Dendritic cell treated with granulocyte-macrophage colony-stimulating factor and Interleukin-4, amounts not matched to agents 40 ng/mL and 50 ng/mL, for 4 days (primary cell): ENCODE measurements around the gene ZNF554.
A peak's percentile ranks its signal among the peaks of the same experiment; 100 is the strongest.
"Not testable (repeated sequence)": the region's sequence is repeated elsewhere in the genome, so short reads cannot be mapped to it uniquely, and the experiment has no call there.

Experiments used
- H3K27ac Mint-ChIP-seq: one replicate; pipeline ENCODE4 v1.8.0; 2022; ENCODE audit warnings: mild to moderate bottlenecking, mixed read lengths
- H3K27me3 Mint-ChIP-seq: one replicate; pipeline ENCODE4 v1.8.0; 2022; ENCODE audit warnings: mild to moderate bottlenecking, mixed read lengths
- H3K36me3 Mint-ChIP-seq: one replicate; pipeline ENCODE4 v1.8.0; 2022; ENCODE audit warnings: low read depth, mixed read lengths
- H3K4me1 Mint-ChIP-seq: one replicate; pipeline ENCODE4 v1.8.0; 2022; ENCODE audit warnings: low read depth, mixed read lengths
- H3K4me3 Mint-ChIP-seq: one replicate; pipeline ENCODE4 v1.8.0; 2022; ENCODE audit warnings: mild to moderate bottlenecking, moderate library complexity, mixed read lengths
- H3K9me3 Mint-ChIP-seq: one replicate; pipeline ENCODE4 v1.8.0; 2022; ENCODE audit warnings: mixed read lengths
- intact Hi-C: fragments of 100-400 bp; cut with micrococcal nuclease; formaldehyde crosslinking; loops from one replicate; pipeline ENCODE4 v1.15.0; 2022

ZNF554 gene

GRCh38 chr19:2816641-2817040 lies 3.0 kb upstream of the ZNF554 start:
- Mint-ChIP-seq H3K4me3 (no peak overlapping the region), H3K36me3 (peaks cover 30% of the 10 kb centered on the region), H3K27me3 (peaks cover 3% of the 10 kb centered on the region), H3K4me1 (peaks cover 17% of the 10 kb centered on the region), H3K9me3 (no peaks in the 10 kb centered on the region), H3K27ac (no peak overlapping the region)
- intact Hi-C loops: no loop called here

GRCh38 chr19:2817237-2817829 lies 2.3 kb upstream of the ZNF554 start:
- intact Hi-C loops, H3K9me3 Mint-ChIP-seq, H3K4me3 Mint-ChIP-seq, H3K27ac Mint-ChIP-seq, H3K27me3 Mint-ChIP-seq: not testable (repeated sequence)
- peaks cover 23% of the 10 kb centered on the region for H3K36me3 Mint-ChIP-seq
- peaks cover 17% of the 10 kb centered on the region for H3K4me1 Mint-ChIP-seq

GRCh38 chr19:2820112-2820702 lies 539 bp downstream of the ZNF554 start:
- Mint-ChIP-seq H3K9me3 (peaks cover 1% of the 10 kb centered on the region), H3K4me1 (peaks cover 17% of the 10 kb centered on the region), H3K27me3 (peaks cover 3% of the 10 kb centered on the region), H3K4me3 (peak overlapping the region; percentile 75), H3K27ac (peak overlapping the region; percentile 75), H3K36me3 (peaks cover 6% of the 10 kb centered on the region)
- intact Hi-C loops: no loop called here

- intact Hi-C loops: no loop called here
- H3K4me3 Mint-ChIP-seq: no peak overlapping the region
These were observed 3.2 kb downstream of the ZNF554 start for GRCh38 chr19:2822846-2823245.

GRCh38 chr19:2823646-2824045 lies 4.0 kb downstream of the ZNF554 start:
- H3K4me3 Mint-ChIP-seq: no peak overlapping the region
- intact Hi-C loops: no loop called here
- H3K9me3 Mint-ChIP-seq: peaks cover 26% of the 10 kb centered on the region
- no peak overlapping the region for H3K27ac Mint-ChIP-seq
- H3K4me1 Mint-ChIP-seq: peaks cover 13% of the 10 kb centered on the region
- peaks cover 3% of the 10 kb centered on the region for H3K27me3 Mint-ChIP-seq
- peaks cover 19% of the 10 kb centered on the region for H3K36me3 Mint-ChIP-seq

More at GRCh38 chr19:2822846-2823245, 3.2 kb downstream of the ZNF554 start:
- Mint-ChIP-seq H3K27ac (no peak overlapping the region), H3K9me3 (peaks cover 18% of the 10 kb centered on the region), H3K4me1 (peaks cover 17% of the 10 kb centered on the region), H3K27me3 (peaks cover 3% of the 10 kb centered on the region), H3K36me3 (peaks cover 12% of the 10 kb centered on the region)

- Mint-ChIP-seq H3K27ac (no peak overlapping the region), H3K27me3 (peaks cover 3% of the 10 kb centered on the region), H3K36me3 (peaks cover 21% of the 10 kb centered on the region), H3K4me3 (no peak overlapping the region), H3K9me3 (peaks cover 31% of the 10 kb centered on the region), H3K4me1 (peaks cover 12% of the 10 kb centered on the region)
- intact Hi-C loops: no loop called here
These were observed 4.5 kb downstream of the ZNF554 start for GRCh38 chr19:2824129-2824528.

- peaks cover 59% of the 10 kb centered on the region for H3K9me3 Mint-ChIP-seq
- H3K36me3 Mint-ChIP-seq: peaks cover 21% of the 10 kb centered on the region
These were observed 7.4 kb downstream of the ZNF554 start for GRCh38 chr19:2827022-2827421.

GRCh38 chr19:2827840-2828489 lies 8.3 kb downstream of the ZNF554 start:
- Mint-ChIP-seq H3K9me3 (peaks cover 69% of the 10 kb centered on the region), H3K27ac (no peak overlapping the region), H3K27me3 (no peaks in the 10 kb centered on the region), H3K36me3 (peaks cover 30% of the 10 kb centered on the region), H3K4me1 (no peaks in the 10 kb centered on the region), H3K4me3 (no peak overlapping the region)
- intact Hi-C loops: no loop called here

More at GRCh38 chr19:2827022-2827421, 7.4 kb downstream of the ZNF554 start:
- H3K27me3 Mint-ChIP-seq: no peaks in the 10 kb centered on the region
- intact Hi-C loops: no loop called here
- no peak overlapping the region for H3K4me3 Mint-ChIP-seq
- H3K4me1 Mint-ChIP-seq: no peaks in the 10 kb centered on the region
- no peak overlapping the region for H3K27ac Mint-ChIP-seq

- intact Hi-C loops: no loop called here
- H3K36me3 Mint-ChIP-seq: peaks cover 41% of the 10 kb centered on the region
These were observed 14.7 kb downstream of the ZNF554 start for GRCh38 chr19:2834294-2834871.

GRCh38 chr19:2837430-2837829 lies 17.8 kb downstream of the ZNF554 start:
- intact Hi-C loops: no loop called here
- Mint-ChIP-seq H3K4me3 (no peak overlapping the region), H3K9me3 (peaks cover 52% of the 10 kb centered on the region), H3K27me3 (no peaks in the 10 kb centered on the region), H3K36me3 (peaks cover 48% of the 10 kb centered on the region), H3K27ac (no peak overlapping the region), H3K4me1 (peaks cover 10% of the 10 kb centered on the region)

More at GRCh38 chr19:2834294-2834871, 14.7 kb downstream of the ZNF554 start:
- Mint-ChIP-seq H3K27me3 (no peaks in the 10 kb centered on the region), H3K4me1 (no peaks in the 10 kb centered on the region), H3K4me3 (no peak overlapping the region), H3K27ac (no peak overlapping the region), H3K9me3 (peaks cover 82% of the 10 kb centered on the region)

GRCh38 chr19:2840794-2841791 lies 21.4 kb downstream of the ZNF554 start, which contains the start of gene ZNF555:
Gene ZNF555 (plus strand): TSS chr19:2841475. CDS start chr19:2841573, 98 bp downstream.
- Mint-ChIP-seq H3K36me3 (peaks cover 43% of the 10 kb centered on the region), H3K4me1 (peaks cover 19% of the 10 kb centered on the region), H3K27me3 (no peaks in the 10 kb centered on the region), H3K9me3 (peaks cover 17% of the 10 kb centered on the region), H3K4me3 (peak within 1 kb of the TSS; percentile 95), H3K27ac (peak within 1 kb of the TSS; percentile 99)
- intact Hi-C loops: loop anchor here (10.0 kb wide), 1 partner anchor 94 kb away; no protein-coding TSS in a partner anchor

- intact Hi-C loops: loop anchor here (10.0 kb wide), 1 partner anchor 93 kb away; no protein-coding TSS in a partner anchor
- Mint-ChIP-seq H3K4me1 (peaks cover 19% of the 10 kb centered on the region), H3K36me3 (peaks cover 45% of the 10 kb centered on the region), H3K4me3 (peak overlapping the region; percentile 82), H3K27ac (peak overlapping the region; percentile 99), H3K27me3 (no peaks in the 10 kb centered on the region), H3K9me3 (peaks cover 13% of the 10 kb centered on the region)
These were observed 22.3 kb downstream of the ZNF554 start for GRCh38 chr19:2841855-2842574.
